ENCODE measurements around the gene SEMA3D.

The SEMA3D gene

GRCh38 chr7:84985073-84985784 lies 201.6 kb downstream of the SEMA3D start:
- no peak for DNase-seq (ENCODE audit: low read depth)

DNA sequence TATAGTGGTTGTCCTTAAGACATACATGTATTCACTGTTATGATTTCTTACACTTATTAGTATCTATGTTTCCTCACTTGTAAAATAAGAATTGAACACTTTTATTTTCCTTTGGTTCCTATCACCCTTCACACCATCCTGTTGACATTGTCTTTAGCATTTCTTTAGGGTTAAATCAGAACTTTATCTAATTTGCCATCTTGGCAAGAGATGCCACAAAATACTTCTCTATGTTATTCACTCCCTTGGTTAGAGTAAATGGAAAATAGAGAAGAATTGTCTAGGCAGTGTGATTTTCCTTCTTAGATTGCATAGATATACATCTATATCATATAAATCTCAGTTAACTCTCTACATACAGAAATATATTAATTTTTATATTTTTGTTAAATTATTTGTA lies 204.7 kb downstream of the SEMA3D start:
- DNase-seq (ENCODE audit: low read depth), result no peak

DNA sequence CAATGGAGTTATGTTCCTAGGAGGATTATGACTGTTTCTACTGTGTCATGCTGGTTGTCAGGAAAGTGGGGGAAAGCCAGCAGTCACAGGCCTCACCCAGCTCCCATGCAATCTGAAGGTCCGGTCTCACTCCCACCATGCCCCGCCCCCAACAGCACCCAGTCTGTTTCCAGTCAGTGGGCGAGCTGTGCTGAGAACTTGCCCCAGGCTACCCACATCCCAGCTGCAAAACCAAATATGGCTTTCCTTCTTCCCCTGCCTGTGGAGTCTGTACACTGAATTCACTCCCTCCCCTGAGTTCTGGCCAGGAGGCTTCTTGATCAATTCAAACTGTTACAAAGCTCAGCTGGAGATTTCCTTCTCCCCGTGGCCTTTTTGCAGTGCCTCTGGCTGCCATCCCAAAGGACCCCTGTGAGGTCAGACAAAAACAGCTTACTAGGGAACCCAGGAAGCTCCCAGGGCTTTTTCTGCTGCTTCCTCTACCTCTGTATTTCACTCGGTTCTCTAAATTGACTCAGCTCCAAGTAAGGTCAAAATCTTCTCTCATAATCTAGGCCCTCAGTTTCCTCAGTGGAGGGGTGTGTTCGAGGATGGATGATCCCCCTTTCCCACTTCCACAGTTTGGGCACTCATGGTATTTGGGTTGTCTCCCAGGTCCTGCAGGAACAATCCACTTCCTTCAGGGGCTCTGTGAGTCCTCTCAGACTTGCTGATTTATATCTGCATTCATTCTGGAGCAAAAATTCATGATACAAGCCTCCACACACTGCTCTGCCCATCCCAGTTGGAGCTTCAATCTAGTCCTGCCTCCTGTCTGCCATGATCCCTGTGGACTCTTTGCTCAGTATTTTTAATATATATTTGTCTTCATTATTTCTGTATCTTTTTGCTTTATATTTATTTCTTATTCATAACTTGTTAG lies 205.5 kb downstream of the SEMA3D start:
- DNase-seq (ENCODE audit: low read depth), result no peak

- DNase-seq (ENCODE audit: low read depth), result no peak
Measured at GRCh38 chr7:84975586-84976185, 211.2 kb downstream of the SEMA3D start.

DNA sequence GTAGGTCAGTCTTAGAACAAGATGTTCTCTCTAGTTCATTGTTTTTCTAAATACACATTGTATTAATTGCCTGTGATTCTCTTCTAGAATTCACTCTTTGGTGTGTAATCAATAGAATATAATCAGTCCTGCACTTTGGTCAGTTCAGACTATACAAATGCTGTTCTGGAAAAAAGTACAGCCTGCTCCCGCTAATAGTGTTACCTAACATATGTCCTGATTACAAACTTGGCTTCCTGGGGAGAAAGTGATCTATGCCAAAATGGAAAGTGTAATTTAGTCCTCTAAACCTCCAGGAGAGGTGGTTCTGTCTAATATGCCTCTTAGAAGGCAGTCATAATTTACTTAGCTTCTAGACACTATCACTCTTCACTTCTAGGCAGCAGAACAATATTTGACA lies 215.5 kb downstream of the SEMA3D start:
- no peak for DNase-seq (ENCODE audit: low read depth)

- DNase-seq (ENCODE audit: low read depth), result no peak
Measured at GRCh38 chr7:84970670-84971069, 216.2 kb downstream of the SEMA3D start.

GRCh38 chr7:84953234-84953633 lies 233.6 kb downstream of the SEMA3D start:
- DNase-seq (ENCODE audit: low read depth), result no peak

GRCh38 chr7:84950836-84951235 lies 236.0 kb downstream of the SEMA3D start:
- DNase-seq (ENCODE audit: low read depth), result no peak

DNA sequence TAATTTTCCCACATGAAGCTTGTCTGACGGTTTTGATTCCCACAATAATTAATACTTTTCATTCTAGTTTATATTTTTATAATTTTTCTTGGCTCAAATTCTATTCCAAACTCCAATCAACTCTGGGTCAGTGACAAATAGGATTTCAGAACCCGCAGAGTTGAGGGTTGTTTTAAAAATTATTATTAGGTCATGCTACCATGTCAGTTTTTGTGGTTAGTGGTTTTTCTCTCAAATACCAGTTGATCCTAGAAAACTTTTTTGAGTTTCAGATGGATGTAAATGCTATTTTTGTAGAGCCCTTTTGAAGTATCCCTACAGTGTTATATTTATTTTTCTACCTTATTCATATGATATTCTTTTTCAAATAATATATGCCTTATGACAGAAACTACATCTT lies 237.4 kb downstream of the SEMA3D start:
- no peak for DNase-seq (ENCODE audit: low read depth)

- no peak for DNase-seq (ENCODE audit: low read depth)
Measured at GRCh38 chr7:84949067-84949466, 237.8 kb downstream of the SEMA3D start.

GRCh38 chr7:84948634-84949033 lies 238.2 kb downstream of the SEMA3D start:
- no peak for DNase-seq (ENCODE audit: low read depth)

DNA sequence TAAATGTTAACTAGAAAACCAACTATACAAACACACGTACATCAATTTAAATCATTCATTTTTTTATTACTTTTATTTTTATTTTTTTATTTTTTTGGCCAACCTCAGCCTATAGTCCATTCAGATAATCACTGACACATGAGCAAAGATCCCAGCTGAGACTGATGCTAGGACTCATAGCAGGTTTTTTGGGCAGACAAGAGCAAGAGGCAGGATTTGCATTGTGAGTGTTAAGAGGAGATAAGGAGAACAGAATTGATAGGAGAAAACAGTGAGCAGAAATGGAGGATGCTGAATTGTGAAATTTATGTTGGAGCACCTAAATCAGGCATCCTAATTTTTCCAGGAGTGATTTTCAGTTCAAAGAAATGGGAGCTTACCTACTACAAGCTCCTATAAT lies 240.3 kb downstream of the SEMA3D start:
- DNase-seq (ENCODE audit: low read depth), result no peak
